SU-DHL-6 (cell line): Measurements from ENCODE around the gene ARL5A.

Experiments used
- H2AFZ ChIP-seq: fragments of 200-600 bp; sonication (generic); 2 replicates; pipeline ENCODE4 v1.6.1; 2014; ENCODE audit warnings: low read depth, mild to moderate bottlenecking, moderate library complexity, mixed read lengths, antibody characterized with exemption, low read length; ENCODE audit not compliant: severe bottlenecking
- H3F3A ChIP-seq: fragments of 200-600 bp; shearing (Covaris generic); 2 replicates; pipeline ENCODE4 v1.6.0; 2016; ENCODE audit warnings: antibody characterized with exemption, mild to moderate bottlenecking; ENCODE audit not compliant: insufficient read depth
- H3K27ac ChIP-seq: fragments of 200-600 bp; sonication (generic); 2 replicates; pipeline ENCODE4 v1.5.1; 2016; ENCODE audit warnings: low read depth, mild to moderate bottlenecking, low read length, moderate library complexity, mixed read lengths
- H3K27me3 ChIP-seq: fragments of 200-600 bp; sonication (generic), shearing (Covaris generic); 2 replicates; pipeline ENCODE4 v1.6.0; 2014; ENCODE audit warnings: mild to moderate bottlenecking, low read length
- H3K36me3 ChIP-seq: fragments of 200-600 bp; sonication (generic); 2 replicates; pipeline ENCODE4 v1.6.1; 2014; ENCODE audit warnings: mild to moderate bottlenecking, low read length, mixed read lengths
- H3K4me2 ChIP-seq: fragments of 300-600, 200-600 bp; shearing (Covaris generic), sonication (generic); 2 replicates; pipeline ENCODE4 v1.6.0; 2014; ENCODE audit warnings: low read length, low read depth, mild to moderate bottlenecking; ENCODE audit not compliant: poor library complexity, severe bottlenecking
- H3K4me3 ChIP-seq: fragments of 200-600 bp; sonication (generic); 2 replicates; pipeline ENCODE4 v1.5.1; 2014; ENCODE audit warnings: antibody characterized with exemption, low read length, mild to moderate bottlenecking, mixed read lengths; ENCODE audit not compliant: insufficient read depth, poor library complexity, severe bottlenecking
- H3K79me2 ChIP-seq: fragments of 200-600 bp; sonication (generic); 2 replicates; pipeline ENCODE4 v1.6.1; 2014; ENCODE audit warnings: mild to moderate bottlenecking, low read length, moderate library complexity; ENCODE audit not compliant: insufficient read depth
- H3K9ac ChIP-seq: fragments of 200-600 bp; sonication (generic); 2 replicates; pipeline ENCODE4 v1.7.0; 2014; ENCODE audit warnings: mild to moderate bottlenecking, low read length
- H3K9me2 ChIP-seq: fragments of 200-600 bp; sonication (generic); replicated peaks from 2 replicates; pipeline ENCODE4 v1.6.1; 2014; ENCODE audit warnings: low read length; ENCODE audit not compliant: insufficient read depth
- H3K9me3 ChIP-seq: fragments of 200-600 bp; sonication (generic); 2 replicates; pipeline ENCODE4 v1.6.1; 2014; ENCODE audit warnings: low read length, mixed read lengths; ENCODE audit not compliant: insufficient read depth
- H4K20me1 ChIP-seq: fragments of 200-600 bp; sonication (generic); 2 replicates; pipeline ENCODE4 v1.6.1; 2014; ENCODE audit warnings: low read depth, mild to moderate bottlenecking, antibody characterized with exemption, low read length, moderate library complexity, mixed read lengths
- CTCF ChIP-seq: fragments of 200-600 bp; sonication (generic); IDR thresholded peaks from one replicate; pipeline ENCODE4 v1.5.1; 2017; ENCODE audit warnings: antibody characterized with exemption, mild to moderate bottlenecking, low read length, moderate library complexity; ENCODE audit not compliant: insufficient read depth, poor library complexity, severe bottlenecking
- EZH2phosphoT487 ChIP-seq: fragments of 200-600 bp; sonication (generic), shearing (Covaris generic); conservative IDR thresholded peaks from 2 replicates; pipeline ENCODE4 v1.6.1; 2018; ENCODE audit warnings: mild to moderate bottlenecking, antibody characterized with exemption, low read length, moderate library complexity, mixed read lengths

ARL5A gene

GRCh38 chr2:151790689-151791088, 37.5 kb downstream of the ARL5A start:
- TF ChIP-seq EZH2phosphoT487 (no peak), CTCF (no peak)
- H3K27ac ChIP-seq, result no peak overlapping the region
- no peaks in the 10 kb centered on the region for H3K9me2 ChIP-seq
- H3K27me3 ChIP-seq, result no peaks in the 10 kb centered on the region
- no peak overlapping the region for H3K9ac ChIP-seq
- H3K4me2 ChIP-seq, result no peak overlapping the region
- no peak overlapping the region for H3K4me3 ChIP-seq
- H2AFZ ChIP-seq, result no peak overlapping the region
- H4K20me1 ChIP-seq, result no peaks in the 10 kb centered on the region
- peaks cover 5% of the 10 kb centered on the region; the same call in 1 of the 2 replicates for H3K36me3 ChIP-seq
- H3K9me3 ChIP-seq, result no peaks in the 10 kb centered on the region
- H3K79me2 ChIP-seq, result no peaks in the 10 kb centered on the region
- no peaks in the 10 kb centered on the region; the same call in 1 of the 2 replicates for H3F3A ChIP-seq

GRCh38 chr2:151789055-151789834, 39.0 kb downstream of the ARL5A start:
- no peaks in the 10 kb centered on the region for H3K79me2 ChIP-seq
- no peak overlapping the region for H3K9ac ChIP-seq
- H3F3A ChIP-seq, result no peaks in the 10 kb centered on the region; the same call in 1 of the 2 replicates
- H3K4me2 ChIP-seq, result no peak overlapping the region
- TF ChIP-seq EZH2phosphoT487 (no peak), CTCF (no peak)
- no peak overlapping the region for H3K4me3 ChIP-seq
- H2AFZ ChIP-seq, result no peak overlapping the region
- H4K20me1 ChIP-seq, result no peaks in the 10 kb centered on the region
- H3K9me3 ChIP-seq, result no peaks in the 10 kb centered on the region
- no peaks in the 10 kb centered on the region for H3K9me2 ChIP-seq
- no peaks in the 10 kb centered on the region for H3K27me3 ChIP-seq
- no peak overlapping the region for H3K27ac ChIP-seq
- peaks cover 3% of the 10 kb centered on the region; the same call in 1 of the 2 replicates for H3K36me3 ChIP-seq

GRCh38 chr2:151786483-151786882, 41.7 kb downstream of the ARL5A start:
- Histone ChIP-seq H3K36me3 (peaks cover 3% of the 10 kb centered on the region; the same call in 1 of the 2 replicates), H3K79me2 (no peaks in the 10 kb centered on the region), H4K20me1 (no peaks in the 10 kb centered on the region), H3K9ac (no peak overlapping the region), H2AFZ (no peak overlapping the region), H3F3A (no peaks in the 10 kb centered on the region; the same call in 1 of the 2 replicates), H3K27ac (no peak overlapping the region), H3K9me2 (no peaks in the 10 kb centered on the region), H3K9me3 (no peaks in the 10 kb centered on the region), H3K4me2 (no peak overlapping the region), H3K4me3 (no peak overlapping the region), H3K27me3 (no peaks in the 10 kb centered on the region)
- TF ChIP-seq EZH2phosphoT487 (no peak), CTCF (no peak)
